NT2/D1 (cell line): ENCODE data around the gene C9orf72.

Experiments used
- SUZ12 ChIP-seq: IDR thresholded peaks from 2 replicates; pipeline ENCODE4 v1.6.1; 2011; ENCODE audit not compliant: insufficient read length, insufficient read depth; ENCODE audit errors: extremely low read depth
- YY1 ChIP-seq: IDR thresholded peaks from 2 replicates; pipeline ENCODE4 v1.6.1; 2011; ENCODE audit not compliant: insufficient read length, insufficient read depth
- ZNF274 ChIP-seq: IDR thresholded peaks from 2 replicates; pipeline ENCODE4 v1.6.1; 2011; ENCODE audit warnings: mild to moderate bottlenecking, low read depth, low read length

- TF ChIP-seq YY1 = no peak
- TF ChIP-seq SUZ12 = no peak
- TF ChIP-seq ZNF274 = no peak
These were observed 43.7 kb downstream of the C9orf72 start, which contains the start of gene MOB3B for GRCh38 chr9:27529316-27530278.
